ENCODE results near the gene HLA-B.

- TF ChIP-seq CTCF (IDR thresholded peaks at IDR 0.05; ENCODE audit: poor library complexity, severe bottlenecking) = no peak
- TF ChIP-seq POLR2AphosphoS5 (IDR thresholded peaks at IDR 0.05) = no peak
- no peak for TF ChIP-seq EP300 (conservative IDR thresholded peaks at IDR 0.05; ENCODE audit: poor library complexity, severe bottlenecking)
- no peak for TF ChIP-seq SMC3 (conservative IDR thresholded peaks at IDR 0.05; ENCODE audit: poor library complexity)
- TF ChIP-seq RAD21 (conservative IDR thresholded peaks at IDR 0.05) = no peak
Measured at GRCh38 chr6:31355583-31355948, 1.4 kb downstream of the HLA-B start.

Data from neural cell (in vitro differentiated cells).